NOMO-1 (cell line): ENCODE measurements around the gene LTBP2.

Source experiments
- DNase-seq, 2 experiments: peaks; one replicate each; lab custom pipeline; 2025; ENCODE audit not compliant: unreplicated experiment in 2 of 2; lab: John Stamatoyannopoulos, UW

LTBP2 gene

GRCh38 chr14:74594029-74594428, 18.0 kb downstream of the LTBP2 start:
- DNase-seq = no peak

DNA sequence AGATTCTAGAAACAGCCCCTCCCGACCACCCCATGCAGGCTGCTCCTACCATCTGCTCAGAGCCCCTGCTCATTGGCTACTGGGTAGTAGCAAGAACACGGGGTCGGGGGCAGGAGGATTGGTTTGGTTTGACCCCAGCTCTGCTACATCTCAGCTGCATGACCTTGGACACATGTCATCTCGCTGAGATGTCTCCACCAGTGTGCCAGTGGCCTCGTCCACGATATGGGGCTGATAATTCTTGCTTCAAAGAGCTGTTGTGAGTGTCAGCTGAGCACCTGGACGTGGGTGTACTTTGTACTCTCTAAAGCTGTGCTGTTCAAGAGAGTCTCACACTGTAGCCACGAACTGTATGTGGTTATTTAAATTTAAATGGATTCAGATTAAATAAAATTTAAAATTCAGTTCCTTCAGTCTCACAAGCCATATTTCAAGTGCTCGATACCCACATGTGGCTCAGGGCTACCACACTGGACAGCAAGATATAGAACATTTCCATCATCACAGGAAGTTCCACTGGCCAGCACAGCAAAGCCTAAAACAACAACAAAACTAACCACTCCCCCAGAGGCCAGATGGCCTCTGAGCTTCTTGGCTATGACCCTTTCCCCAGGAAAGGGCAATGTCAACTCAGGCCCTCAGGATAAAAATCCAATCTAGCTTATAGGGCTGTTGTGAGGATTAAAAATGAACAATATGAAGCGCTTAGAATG, 18.6 kb downstream of the LTBP2 start:
- no peak for DNase-seq

- DNase-seq = no peak
Observed at GRCh38 chr14:74592476-74593201, 19.4 kb downstream of the LTBP2 start.

- no peak for DNase-seq
Observed at GRCh38 chr14:74591899-74592298, 20.1 kb downstream of the LTBP2 start.

DNA sequence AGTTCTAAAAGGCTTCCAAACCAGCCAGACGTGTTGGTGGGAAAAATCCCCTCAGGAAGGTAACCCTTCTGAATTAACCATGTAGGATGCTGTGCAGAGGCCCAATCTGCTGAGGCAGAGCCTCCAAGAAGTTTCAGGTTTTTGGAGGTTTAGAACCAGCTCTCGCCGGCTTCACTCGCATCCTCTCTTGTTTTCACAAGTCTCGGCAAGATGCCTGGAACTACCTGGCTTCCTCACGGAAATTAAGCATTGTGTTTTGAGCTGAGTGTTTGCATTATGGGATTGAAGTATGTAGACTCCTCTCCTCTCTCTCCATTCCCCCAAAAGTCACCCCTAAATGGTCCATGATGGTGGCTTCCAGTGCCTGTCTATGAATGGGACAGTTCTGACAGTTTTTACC, 20.6 kb downstream of the LTBP2 start:
- DNase-seq = no peak

- DNase-seq = no peak
Observed at GRCh38 chr14:74589291-74589879, 22.7 kb downstream of the LTBP2 start.

DNA sequence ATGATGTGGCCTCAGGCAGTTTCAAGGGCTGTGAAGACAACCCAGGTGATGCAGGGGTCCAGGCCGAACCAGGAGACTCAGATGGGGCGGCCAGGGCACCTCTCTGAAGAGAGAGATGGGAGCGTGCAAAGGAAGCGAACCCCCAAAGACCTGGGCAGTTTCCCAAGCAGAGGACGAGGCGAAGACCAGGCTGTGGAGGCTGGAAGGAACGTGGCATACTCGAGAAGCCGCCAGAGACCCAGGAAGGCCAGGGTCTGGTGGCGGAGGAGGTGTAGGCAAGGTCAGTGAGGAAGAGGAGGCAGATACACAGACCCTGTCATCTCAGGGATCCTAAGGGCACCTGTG, 24.7 kb downstream of the LTBP2 start:
- no peak for DNase-seq

- no peak for DNase-seq
Observed at GRCh38 chr14:74586681-74587362, 25.2 kb downstream of the LTBP2 start.

DNA sequence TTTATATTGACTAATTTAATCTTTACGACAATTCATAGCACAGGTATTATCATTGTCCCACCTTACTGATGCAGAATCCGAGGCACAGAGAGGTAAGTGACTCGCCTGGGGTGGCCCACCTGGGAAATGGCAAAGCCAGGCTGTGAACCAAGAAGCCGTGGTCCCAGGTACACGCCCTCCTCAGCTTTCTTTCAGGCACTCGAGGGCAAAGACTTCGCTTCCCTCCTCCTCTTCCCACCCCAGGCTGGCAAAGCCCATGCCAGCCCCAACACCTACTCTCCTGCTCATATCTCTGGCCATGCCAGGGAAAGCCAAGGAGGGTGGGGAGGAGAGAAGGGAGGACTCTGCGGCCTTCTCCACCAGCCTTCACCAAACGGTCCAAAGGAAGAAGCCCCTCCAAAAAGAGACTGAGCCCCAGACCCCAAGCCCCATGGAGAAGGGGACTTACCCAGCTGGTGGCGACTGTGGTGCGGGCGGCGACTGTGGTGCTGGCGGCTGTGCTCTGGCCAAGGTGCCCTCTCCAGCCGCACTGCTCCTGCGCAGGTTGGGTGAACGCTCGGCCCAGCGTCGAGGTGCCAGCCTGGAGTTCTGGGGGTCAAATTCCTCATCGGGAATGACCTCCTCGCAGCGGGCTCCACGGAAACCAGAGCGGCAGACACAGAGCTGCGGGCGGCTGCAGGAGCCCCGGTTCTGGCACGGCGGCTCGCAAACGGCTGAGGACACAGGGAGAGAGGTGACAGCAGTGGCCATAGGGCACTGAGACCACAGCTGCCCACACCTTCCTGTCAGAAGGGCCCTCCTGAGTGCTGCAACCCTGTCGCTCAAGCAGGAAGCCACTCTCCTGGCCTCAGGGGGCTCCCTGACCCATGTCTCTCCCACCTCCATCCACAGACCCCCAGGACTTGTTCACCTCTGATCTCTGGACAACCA, 26.4 kb downstream of the LTBP2 start:
- DNase-seq = no peak

DNA sequence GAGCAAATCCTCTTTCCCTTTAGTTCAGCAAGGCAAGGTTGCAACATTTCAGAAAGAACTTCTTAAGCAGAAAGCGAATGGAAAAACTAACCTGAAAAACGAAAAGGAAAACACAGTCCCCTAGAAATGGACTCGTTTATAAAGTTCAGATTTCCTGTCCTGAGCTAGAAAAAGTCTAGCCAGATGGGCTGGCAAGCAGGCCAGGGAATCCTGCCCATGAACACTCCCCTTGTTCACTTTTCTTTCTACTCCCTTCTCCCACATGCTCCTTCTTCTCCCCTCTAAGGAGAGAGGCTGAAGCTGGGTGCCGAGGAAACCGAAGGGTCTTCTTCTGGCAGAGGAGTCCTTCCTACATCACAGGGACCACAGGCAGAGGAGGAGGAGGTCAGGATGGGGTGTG, 27.1 kb downstream of the LTBP2 start:
- DNase-seq = no peak

GRCh38 chr14:74583689-74584434, 28.2 kb downstream of the LTBP2 start:
- DNase-seq = no peak

DNA sequence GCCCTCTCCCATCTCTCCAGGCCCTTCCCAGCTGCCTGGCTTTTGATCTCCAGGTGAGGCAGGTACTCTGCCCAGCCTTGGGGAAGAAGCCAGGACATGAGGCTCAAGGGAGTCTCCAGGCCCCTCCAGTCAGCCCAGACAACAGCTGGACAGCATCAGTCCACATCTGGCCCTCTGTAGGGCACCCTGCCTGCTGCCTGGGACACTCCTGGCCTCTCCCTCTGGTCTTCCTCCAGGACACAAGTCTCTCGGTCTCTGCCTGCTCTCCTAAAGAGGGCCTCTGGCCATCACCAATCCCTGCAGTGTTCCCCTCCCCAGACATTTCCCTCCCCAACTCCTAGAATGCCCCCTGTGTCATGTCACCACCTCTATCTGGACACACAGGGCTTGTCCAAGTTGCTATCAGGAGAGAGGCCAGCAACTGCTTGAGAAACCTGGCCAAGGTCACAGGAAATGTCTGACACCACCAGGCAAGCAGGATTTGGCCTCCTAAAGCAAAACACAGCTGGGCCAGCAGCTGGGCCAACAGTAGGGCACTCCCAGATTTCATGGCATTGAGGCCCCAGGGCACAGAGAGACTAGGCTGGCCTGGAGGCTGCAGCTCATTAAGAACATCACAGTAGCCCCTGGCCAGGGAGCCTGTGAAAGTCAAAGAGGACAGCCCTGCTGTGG, 29.0 kb downstream of the LTBP2 start:
- DNase-seq = no peak

DNA sequence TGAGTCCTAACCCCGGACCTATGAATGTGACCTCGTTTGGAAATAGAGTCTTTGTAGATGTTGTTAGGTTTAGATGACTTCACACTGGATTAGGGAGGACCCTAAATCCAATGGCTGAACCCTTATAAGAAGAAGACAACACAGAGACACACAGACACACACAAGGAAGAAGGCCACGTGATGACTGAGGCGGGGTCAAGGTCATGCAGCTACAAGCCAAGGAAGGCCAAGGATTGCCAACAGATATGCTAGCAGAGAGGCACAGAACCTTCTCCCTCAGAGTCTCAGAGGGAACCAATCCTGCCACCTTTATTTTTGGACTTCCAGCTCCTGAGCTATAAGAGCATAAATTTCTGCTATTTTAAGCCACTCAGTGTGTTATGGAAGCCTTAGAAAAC, 31.8 kb downstream of the LTBP2 start:
- DNase-seq = no peak

DNA sequence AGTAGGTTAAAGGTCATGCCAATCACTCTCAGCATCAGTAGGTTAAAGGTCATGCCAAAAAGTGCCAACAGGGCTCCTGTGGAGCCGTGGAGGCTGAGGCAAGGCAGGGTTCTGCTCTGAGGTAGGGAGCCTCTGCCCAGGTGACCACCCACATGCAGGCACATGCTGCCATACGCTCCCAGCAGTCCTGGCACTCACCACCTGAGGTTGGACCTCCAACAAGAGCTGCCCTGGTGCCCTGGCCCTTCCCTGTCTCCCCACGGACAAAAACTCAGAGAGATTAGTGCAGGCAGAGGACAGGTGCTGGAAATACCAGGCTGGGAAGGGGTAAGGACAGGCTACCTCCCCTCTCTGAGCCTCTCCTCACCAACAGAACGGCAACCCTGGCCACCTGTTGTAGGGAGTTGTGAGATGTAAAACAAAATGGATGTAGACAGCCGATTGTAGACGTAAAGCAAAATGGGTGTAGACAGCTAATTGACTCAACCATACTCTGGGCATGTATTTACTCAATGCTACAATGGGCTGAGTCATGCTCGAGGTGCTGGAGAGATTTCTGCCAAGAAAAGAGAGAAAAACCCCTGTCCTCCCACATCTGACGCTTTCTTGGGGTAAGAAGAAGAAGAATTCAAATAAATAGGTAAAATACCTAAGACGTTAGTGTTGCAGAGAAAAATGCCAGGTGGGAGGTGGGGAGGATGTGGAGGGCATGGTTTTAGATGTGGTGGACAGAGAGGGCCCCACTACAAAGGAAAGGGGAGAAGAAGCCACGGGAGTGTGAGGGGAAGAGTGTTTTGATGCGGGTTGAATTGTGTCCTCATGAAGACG, 32.4 kb downstream of the LTBP2 start:
- DNase-seq = no peak

- DNase-seq = no peak
Observed at GRCh38 chr14:74578479-74578878, 33.6 kb downstream of the LTBP2 start.

GRCh38 chr14:74577948-74578275, 34.1 kb downstream of the LTBP2 start:
- DNase-seq = no peak

DNA sequence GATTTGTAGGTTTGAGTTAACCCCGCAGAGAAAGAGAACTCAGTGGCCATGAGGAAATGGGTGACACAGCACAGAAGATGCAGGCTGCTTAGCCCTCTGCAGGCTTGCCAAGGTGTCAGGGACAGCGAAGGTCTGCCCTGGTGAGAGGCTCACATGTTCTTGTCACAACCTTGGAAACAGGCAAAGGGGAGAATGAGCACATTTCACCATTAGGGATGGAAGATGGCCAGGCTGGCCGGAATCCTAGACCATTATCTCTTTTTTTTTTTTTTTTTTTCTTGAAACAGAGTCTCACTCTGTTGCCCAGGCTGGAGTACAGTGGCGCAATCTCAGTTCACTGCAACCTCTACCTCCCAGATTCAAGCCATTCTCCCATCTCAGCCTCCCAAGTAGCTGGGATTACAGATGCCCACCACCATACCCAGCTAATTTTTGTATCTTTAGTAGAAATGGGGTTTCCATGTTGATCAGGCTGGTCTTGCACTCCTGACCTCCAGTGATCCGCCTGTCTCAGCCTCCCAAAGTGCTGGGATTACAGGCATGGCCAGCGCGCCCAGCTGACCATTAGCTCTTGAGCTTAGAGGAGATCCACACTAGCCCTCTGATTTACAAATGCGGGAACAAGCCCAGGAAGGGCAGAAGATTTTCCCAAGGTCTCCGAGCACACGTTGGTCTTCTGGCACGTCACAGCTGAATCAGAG, 34.6 kb downstream of the LTBP2 start:
- DNase-seq = no peak

DNA sequence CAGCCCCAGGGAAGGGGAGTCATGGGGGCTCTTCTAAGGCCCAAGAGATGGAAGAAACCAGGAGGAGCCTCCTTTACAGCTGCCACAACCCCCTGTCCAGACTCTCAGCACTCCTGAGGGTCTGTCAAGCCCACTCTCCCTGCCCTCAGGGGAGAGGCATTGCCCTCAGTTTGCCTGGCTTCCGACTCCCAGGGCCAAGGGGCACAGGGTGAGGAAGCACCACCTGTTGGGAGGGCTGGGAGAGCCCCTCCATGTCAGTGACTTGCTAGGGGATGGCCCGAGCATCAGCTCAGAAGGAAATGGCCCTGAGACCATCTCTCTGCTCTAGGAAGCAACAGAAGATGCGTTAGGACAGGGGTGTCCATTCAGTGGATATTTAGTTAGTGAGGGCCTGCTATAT, 36.1 kb downstream of the LTBP2 start:
- no peak for DNase-seq
